GM19099 (cell line): Measurements from ENCODE around the gene SLC8A1.

ENCODE experiments used
- POLR2A ChIP-seq: IDR thresholded peaks from 3 replicates; pipeline ENCODE4 v1.6.1; 2011; ENCODE audit warnings: low read depth; ENCODE audit not compliant: insufficient read length; ENCODE audit errors: extremely low read depth

Gene SLC8A1

DNA sequence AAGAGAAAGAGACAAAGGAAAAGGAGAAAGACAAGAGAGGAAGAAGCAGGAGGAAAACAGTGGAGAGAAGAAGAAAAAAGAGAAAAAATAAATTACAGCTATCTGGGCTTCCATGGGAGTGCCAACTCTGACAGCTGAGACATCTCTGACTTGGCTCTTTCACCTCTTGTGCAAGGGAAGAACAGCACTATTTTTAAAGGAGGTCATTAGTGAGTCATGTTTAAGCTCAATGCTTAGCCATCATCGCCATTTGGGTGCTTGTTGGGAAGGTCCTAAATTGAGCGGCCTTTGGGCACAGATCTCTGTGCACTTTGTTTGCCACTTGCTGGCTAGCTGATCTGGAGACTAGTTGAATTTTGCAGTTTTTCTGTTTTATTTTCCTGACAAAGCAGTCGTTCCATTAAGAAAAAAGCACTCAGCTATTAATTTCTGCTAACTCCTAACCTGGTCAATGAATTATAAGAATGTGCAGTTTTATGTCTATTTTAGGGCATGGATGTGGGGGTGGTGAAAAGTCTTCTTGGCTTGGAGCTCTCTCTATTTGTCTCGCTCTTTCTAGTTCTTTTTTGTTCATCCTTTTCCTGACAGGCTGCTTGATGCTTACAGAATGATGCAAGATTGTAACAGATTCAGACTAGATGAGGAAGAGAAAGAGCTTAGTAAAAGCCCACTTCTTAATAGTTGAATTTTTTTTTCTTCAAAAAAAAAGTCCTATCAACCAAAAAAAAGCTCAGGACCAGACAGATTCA lies 231.5 kb downstream of the SLC8A1 start:
- no peak for TF ChIP-seq POLR2A

DNA sequence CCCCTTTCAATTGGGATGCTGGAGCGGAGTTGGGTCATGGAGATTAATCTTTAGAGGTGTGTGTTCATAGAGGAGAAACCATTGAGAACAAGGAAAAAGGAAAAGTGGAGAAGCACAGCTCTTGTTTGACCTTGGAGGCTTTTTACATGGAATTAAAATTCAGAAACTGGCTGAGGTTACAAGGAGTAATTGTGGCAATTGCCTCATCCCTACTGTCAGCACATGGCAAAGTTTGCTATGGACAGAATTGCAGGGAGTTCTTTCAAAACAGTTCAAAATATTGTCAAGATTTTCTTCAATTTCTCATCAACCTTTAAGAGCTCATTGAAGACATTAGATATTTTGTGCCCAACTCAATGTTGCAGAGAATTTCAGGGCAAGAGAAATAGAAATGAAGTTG lies 232.7 kb downstream of the SLC8A1 start:
- no peak for TF ChIP-seq POLR2A

GRCh38 chr2:40218679-40219078 lies 233.2 kb downstream of the SLC8A1 start:
- no peak for TF ChIP-seq POLR2A

- no peak for TF ChIP-seq POLR2A
Measured at GRCh38 chr2:40213619-40214018, 238.3 kb downstream of the SLC8A1 start.

GRCh38 chr2:40213071-40213470 lies 238.8 kb downstream of the SLC8A1 start:
- no peak for TF ChIP-seq POLR2A

DNA sequence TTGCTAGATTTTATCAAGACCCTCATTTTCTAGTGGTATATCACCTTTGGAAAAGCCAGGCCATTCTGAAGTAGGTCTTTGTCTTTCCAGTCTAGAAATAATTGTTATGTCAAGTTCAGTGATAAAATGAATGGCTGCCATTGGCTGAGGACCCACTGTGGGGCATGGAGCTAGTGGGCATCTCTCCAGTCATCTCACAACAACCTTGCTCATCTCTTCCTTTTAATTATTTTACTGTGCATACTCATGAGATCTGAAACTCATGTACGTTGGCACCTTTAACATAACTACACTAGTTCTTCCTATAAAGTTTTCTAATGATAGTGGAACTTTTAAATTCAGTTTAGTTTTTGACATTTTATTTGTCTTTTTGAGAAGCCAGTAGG lies 240.9 kb downstream of the SLC8A1 start:
- TF ChIP-seq POLR2A: no peak

- TF ChIP-seq POLR2A: no peak
Measured at GRCh38 chr2:40210344-40210967, 241.4 kb downstream of the SLC8A1 start.

DNA sequence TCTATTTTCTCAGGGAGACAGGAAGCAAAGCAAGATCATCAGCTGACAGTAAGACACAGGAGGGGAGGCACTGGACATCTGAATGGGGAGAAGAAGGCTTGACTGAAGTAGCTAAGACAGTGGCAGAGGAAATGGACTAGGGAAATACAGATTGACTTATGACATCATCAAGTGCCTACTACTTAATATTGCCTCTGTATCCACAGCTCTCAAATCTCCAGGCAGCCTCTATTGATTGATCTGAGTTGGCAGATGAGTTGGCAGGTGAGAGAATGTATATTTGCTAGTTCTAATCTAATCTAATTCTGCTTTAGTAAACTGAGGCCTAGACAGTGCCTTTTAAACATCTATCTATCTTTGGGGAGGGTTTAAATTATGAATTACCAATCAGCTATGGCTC lies 242.1 kb downstream of the SLC8A1 start:
- TF ChIP-seq POLR2A: no peak

GRCh38 chr2:40208463-40208862 lies 243.4 kb downstream of the SLC8A1 start:
- TF ChIP-seq POLR2A: no peak

GRCh38 chr2:40204268-40204667 lies 247.6 kb downstream of the SLC8A1 start:
- TF ChIP-seq POLR2A: no peak

DNA sequence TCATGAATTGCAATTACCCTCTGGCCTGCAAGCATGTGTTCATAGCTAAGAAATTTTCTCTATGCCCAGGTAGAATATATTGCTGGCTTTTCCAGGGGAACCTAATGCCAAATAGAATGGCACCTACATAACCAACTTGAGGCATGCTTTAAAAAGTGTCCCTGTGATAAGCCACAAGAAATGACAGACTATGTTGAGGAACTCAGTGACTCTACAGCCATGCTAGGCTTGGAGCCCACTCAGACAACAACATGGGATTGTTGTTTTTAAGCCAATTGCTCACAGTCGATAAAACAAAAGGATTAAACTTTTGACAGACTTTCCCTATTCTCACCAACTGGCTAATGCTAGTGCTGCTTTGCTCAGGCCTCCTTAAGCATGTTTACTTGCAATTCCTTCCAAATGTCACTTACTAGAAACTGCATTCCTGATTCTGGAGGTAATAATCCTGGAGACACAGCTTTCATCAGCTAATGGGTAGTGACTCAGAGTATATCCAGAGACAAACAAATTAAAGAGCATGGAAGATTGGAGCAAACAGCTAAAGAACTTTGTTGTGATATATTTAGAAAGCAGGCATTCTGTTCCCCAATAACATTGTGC lies 249.0 kb downstream of the SLC8A1 start:
- no peak for TF ChIP-seq POLR2A

- TF ChIP-seq POLR2A: no peak
Measured at GRCh38 chr2:40201425-40201824, 250.5 kb downstream of the SLC8A1 start.

DNA sequence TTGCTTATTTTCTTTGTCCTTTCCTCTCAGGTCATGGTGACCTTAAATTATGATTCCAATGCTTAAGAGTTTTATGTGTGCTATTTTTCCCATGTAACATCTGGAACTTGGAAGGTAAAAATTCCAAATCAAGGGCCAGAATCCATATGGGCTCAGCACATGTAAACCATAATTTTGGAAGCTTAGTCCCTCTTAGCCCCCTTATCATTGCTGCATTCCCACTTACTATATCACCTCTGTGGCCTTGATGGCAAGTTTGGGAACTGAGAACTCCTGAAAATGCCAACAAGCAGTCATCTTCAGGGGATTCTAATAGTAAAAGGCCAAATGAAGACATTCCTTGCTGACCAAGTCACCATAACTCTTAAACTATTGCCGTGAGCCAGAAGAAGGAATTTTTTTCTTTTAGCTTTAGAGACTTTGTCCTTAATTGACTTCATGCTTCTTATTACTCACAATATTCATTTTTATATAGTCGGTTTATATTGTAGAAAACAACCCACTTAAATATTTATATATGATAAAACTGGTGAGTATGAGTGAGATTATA lies 251.4 kb downstream of the SLC8A1 start:
- TF ChIP-seq POLR2A: no peak

- no peak for TF ChIP-seq POLR2A
Measured at GRCh38 chr2:40199771-40200170, 252.1 kb downstream of the SLC8A1 start.

GRCh38 chr2:40197121-40197520 lies 254.8 kb downstream of the SLC8A1 start:
- TF ChIP-seq POLR2A: no peak

- TF ChIP-seq POLR2A: no peak
Measured at GRCh38 chr2:40193670-40194026, 258.2 kb downstream of the SLC8A1 start.
